ENCODE results near the gene RHOBTB3. TPM values are rescaled to one million over a fixed set of nuclear protein-coding genes. Genes with fewer than 3 reads are reported as not detected.
"Not testable (repeated sequence)": the region's sequence is repeated elsewhere in the genome, so short reads cannot be mapped to it uniquely, and the experiment has no call there.

Gene RHOBTB3
- total RNA-seq, 2 experiments from 2014 or later, result 0.06 to 0.61 TPM

GRCh38 chr5:95835682-95836385 lies 104.7 kb downstream of the RHOBTB3 start:
- H3K27ac Mint-ChIP-seq, result peak overlapping the region; percentile 91
- ATAC-seq (ENCODE audit: low read depth), result no peak
- H3K27me3 Mint-ChIP-seq, result no peaks in the 10 kb centered on the region
- no peaks in the 10 kb centered on the region for H3K9me3 Mint-ChIP-seq
- H3K4me3 Mint-ChIP-seq, result peak overlapping the region; percentile 85
- no peaks in the 10 kb centered on the region for H3K36me3 Mint-ChIP-seq
- DNase-seq, result no peak
- peaks cover 43% of the 10 kb centered on the region for H3K4me1 Mint-ChIP-seq
- POLR2A ChIA-PET, result interaction anchor here (0.7 to 5.5 kb wide), 4 partner anchors 12 to 189 kb away, joined by 3 to 61 read pairs (median 16); partner anchors contain the start of genes GLRX and RFESD

GRCh38 chr5:95836544-95836943 lies 105.4 kb downstream of the RHOBTB3 start:
- Mint-ChIP-seq H3K27me3 (no peaks in the 10 kb centered on the region), H3K4me1 (peaks cover 43% of the 10 kb centered on the region), H3K4me3 (peak overlapping the region; percentile 85), H3K27ac (peak overlapping the region; percentile 39), H3K9me3 (no peaks in the 10 kb centered on the region), H3K36me3 (no peaks in the 10 kb centered on the region)
- DNase-seq (no peak), ATAC-seq (ENCODE audit: low read depth) (no peak)
- POLR2A ChIA-PET, result interaction anchor here (0.7 to 5.5 kb wide), 2 partner anchors 13 to 190 kb away, joined by 3 to 61 read pairs; partner anchors contain the start of genes GLRX and RFESD

- not testable (repeated sequence) for DNase-seq; H3K27me3 Mint-ChIP-seq; H3K36me3 Mint-ChIP-seq; ATAC-seq (ENCODE audit: low read depth); H3K9me3 Mint-ChIP-seq
- Mint-ChIP-seq H3K27ac (peak overlapping the region; percentile 39), H3K4me1 (peaks cover 42% of the 10 kb centered on the region), H3K4me3 (peak overlapping the region; percentile 85)
- POLR2A ChIA-PET, result interaction anchor here (5.5 kb wide), 1 partner anchor 14 kb away, joined by 61 read pairs; the partner anchor contains the start of gene GLRX
Measured at GRCh38 chr5:95836971-95837370, 105.8 kb downstream of the RHOBTB3 start.

GRCh38 chr5:95837492-95837891 lies 106.4 kb downstream of the RHOBTB3 start:
- Mint-ChIP-seq H3K9me3 (no peaks in the 10 kb centered on the region), H3K27me3 (no peaks in the 10 kb centered on the region), H3K4me1 (peaks cover 42% of the 10 kb centered on the region), H3K27ac (no peak overlapping the region), H3K4me3 (no peak overlapping the region), H3K36me3 (no peaks in the 10 kb centered on the region)
- POLR2A ChIA-PET, result interaction anchor here (5.5 kb wide), 1 partner anchor 14 kb away, joined by 61 read pairs; the partner anchor contains the start of gene GLRX
- no peak for ATAC-seq (ENCODE audit: low read depth)
- no peak for DNase-seq

GRCh38 chr5:95838001-95838520 lies 106.9 kb downstream of the RHOBTB3 start:
- POLR2A ChIA-PET, result interaction anchor here (5.5 kb wide), 1 partner anchor 15 kb away, joined by 61 read pairs; the partner anchor contains the start of gene GLRX
- DNase-seq (no peak), ATAC-seq (ENCODE audit: low read depth) (no peak)
- H3K9me3 Mint-ChIP-seq, result no peaks in the 10 kb centered on the region
- no peak overlapping the region for H3K4me3 Mint-ChIP-seq
- peak overlapping the region; percentile 23 for H3K27ac Mint-ChIP-seq
- H3K27me3 Mint-ChIP-seq, result no peaks in the 10 kb centered on the region
- no peaks in the 10 kb centered on the region for H3K36me3 Mint-ChIP-seq
- peaks cover 43% of the 10 kb centered on the region for H3K4me1 Mint-ChIP-seq

- no peak for ATAC-seq (ENCODE audit: low read depth)
- H3K36me3 Mint-ChIP-seq, result no peaks in the 10 kb centered on the region
- no peaks in the 10 kb centered on the region for H3K9me3 Mint-ChIP-seq
- DNase-seq, result no peak
- H3K4me3 Mint-ChIP-seq, result no peak overlapping the region
- peak overlapping the region; percentile 23 for H3K27ac Mint-ChIP-seq
- POLR2A ChIA-PET, result interaction anchor here (5.5 kb wide), 1 partner anchor 15 kb away, joined by 61 read pairs; the partner anchor contains the start of gene GLRX
- peaks cover 46% of the 10 kb centered on the region for H3K4me1 Mint-ChIP-seq
- no peaks in the 10 kb centered on the region for H3K27me3 Mint-ChIP-seq
Measured at GRCh38 chr5:95838556-95838955, 107.4 kb downstream of the RHOBTB3 start.

GRCh38 chr5:95839658-95840057 lies 108.5 kb downstream of the RHOBTB3 start:
- Mint-ChIP-seq H3K9me3 (no peaks in the 10 kb centered on the region), H3K27me3 (no peaks in the 10 kb centered on the region), H3K4me1 (peaks cover 40% of the 10 kb centered on the region), H3K27ac (no peak overlapping the region), H3K36me3 (no peaks in the 10 kb centered on the region), H3K4me3 (no peak overlapping the region)
- POLR2A ChIA-PET, result no interaction called here
- no peak for ATAC-seq (ENCODE audit: low read depth)
- no peak for DNase-seq

GRCh38 chr5:95840956-95841705 lies 110.0 kb downstream of the RHOBTB3 start:
- H3K36me3 Mint-ChIP-seq, result no peaks in the 10 kb centered on the region
- DNase-seq, result no peak
- no peak for ATAC-seq (ENCODE audit: low read depth)
- H3K4me1 Mint-ChIP-seq, result peaks cover 33% of the 10 kb centered on the region
- no peaks in the 10 kb centered on the region for H3K27me3 Mint-ChIP-seq
- no peaks in the 10 kb centered on the region for H3K9me3 Mint-ChIP-seq
- H3K4me3 Mint-ChIP-seq, result no peak overlapping the region
- POLR2A ChIA-PET, result no interaction called here
- no peak overlapping the region for H3K27ac Mint-ChIP-seq

GRCh38 chr5:95841914-95842812 lies 111.0 kb downstream of the RHOBTB3 start:
- POLR2A ChIA-PET, result interaction anchor here (2.3 kb wide), 1 partner anchor 61 kb away, joined by 14 read pairs; no protein-coding TSS in a partner anchor
- Mint-ChIP-seq H3K4me3 (no peak overlapping the region), H3K4me1 (peaks cover 29% of the 10 kb centered on the region), H3K27ac (no peak overlapping the region), H3K27me3 (no peaks in the 10 kb centered on the region), H3K36me3 (no peaks in the 10 kb centered on the region), H3K9me3 (no peaks in the 10 kb centered on the region)
- no peak for DNase-seq
- no peak for ATAC-seq (ENCODE audit: low read depth)

GRCh38 chr5:95842854-95843544 lies 111.9 kb downstream of the RHOBTB3 start:
- H3K4me3 Mint-ChIP-seq, result peak overlapping the region; percentile 49
- DNase-seq (peak; percentile 59), ATAC-seq (ENCODE audit: low read depth) (peak; percentile 80)
- no peaks in the 10 kb centered on the region for H3K9me3 Mint-ChIP-seq
- H3K36me3 Mint-ChIP-seq, result no peaks in the 10 kb centered on the region
- POLR2A ChIA-PET, result interaction anchor here (1.1 to 2.3 kb wide), 5 partner anchors 21 to 64 kb away, joined by 4 to 14 read pairs (median 4); partner anchors contain the start of gene GLRX
- H3K27me3 Mint-ChIP-seq, result peaks cover 2% of the 10 kb centered on the region
- H3K27ac Mint-ChIP-seq, result peak overlapping the region; percentile 76
- H3K4me1 Mint-ChIP-seq, result peaks cover 27% of the 10 kb centered on the region

GRCh38 chr5:95843733-95844223 lies 112.6 kb downstream of the RHOBTB3 start:
- no peak overlapping the region for H3K4me3 Mint-ChIP-seq
- H3K27me3 Mint-ChIP-seq, result peaks cover 5% of the 10 kb centered on the region
- ATAC-seq (ENCODE audit: low read depth), result no peak
- H3K27ac Mint-ChIP-seq, result no peak overlapping the region
- H3K4me1 Mint-ChIP-seq, result peaks cover 24% of the 10 kb centered on the region
- no peak for DNase-seq
- H3K36me3 Mint-ChIP-seq, result no peaks in the 10 kb centered on the region
- no peaks in the 10 kb centered on the region for H3K9me3 Mint-ChIP-seq
- POLR2A ChIA-PET, result interaction anchor here (0.6 to 2.3 kb wide), 6 partner anchors 22 to 307 kb away, joined by 3 to 14 read pairs (median 4); partner anchors contain the start of gene GLRX

GRCh38 chr5:95845391-95845790 lies 114.3 kb downstream of the RHOBTB3 start:
- no peaks in the 10 kb centered on the region for H3K36me3 Mint-ChIP-seq
- no peak for DNase-seq
- no peak overlapping the region for H3K4me3 Mint-ChIP-seq
- peaks cover 19% of the 10 kb centered on the region for H3K4me1 Mint-ChIP-seq
- H3K9me3 Mint-ChIP-seq, result no peaks in the 10 kb centered on the region
- no peak for ATAC-seq (ENCODE audit: low read depth)
- POLR2A ChIA-PET, result no interaction called here
- peaks cover 10% of the 10 kb centered on the region for H3K27me3 Mint-ChIP-seq
- H3K27ac Mint-ChIP-seq, result no peak overlapping the region
